HCT116 (cell line): ENCODE results near the gene FANCM. TPM values are rescaled to one million over a fixed set of nuclear protein-coding genes. Genes with fewer than 3 reads are reported as not detected.

Experiments
- ATAC-seq: fragments of 200-7000 bp; cut with Tn5 transposase; 2 replicates; pipeline ENCODE4 v1.9.1; 2020; ENCODE audit warnings: mild to moderate bottlenecking, moderate library complexity
- BruUV-seq: library from RNA; stranded (reverse); fragments of 400-500 nt; replicated peaks from 2 replicates; lab custom pipeline; 2021; lab: Mats Ljungman, UMichigan
- CTCF ChIA-PET: fragments of 300-600 bp; sonication (Branson Sonifier 250); formaldehyde crosslinking; loops from one replicate; lab custom pipeline; 2021; ENCODE audit warnings: antibody characterized with exemption; lab: Charles Lee
- POLR2A ChIA-PET: fragments of 300-600, 350-600 bp; sonication (Branson Sonifier 250); formaldehyde crosslinking; loops from one replicate; lab custom pipeline; 2021; ENCODE audit warnings: antibody characterized with exemption; lab: Charles Lee
- RAD21 ChIA-PET, 2 experiments: fragments of 300-600 bp; sonication (Branson Sonifier 250); formaldehyde crosslinking; loops; one replicate each; lab custom pipeline; 2023; ENCODE audit warnings: low total read pairs in 2 of 2; ENCODE audit not compliant: uncharacterized antibody in 2 of 2, unreplicated experiment in 2 of 2, low non-redundant PET in 1 of 2; lab: Charles Lee
- DNase-seq: peaks from one replicate; pipeline ENCODE4 v3.0.0-alpha.2; 2010; ENCODE audit warnings: low read depth, low spot score
- H2AFZ ChIP-seq: fragments of 200-600 bp; shearing (Covaris generic), sonication (generic); 2 replicates; pipeline ENCODE4 v1.6.1; 2017; ENCODE audit warnings: low read depth, mixed run types, mixed read lengths, antibody characterized with exemption, low read length; ENCODE audit not compliant: poor library complexity, severe bottlenecking
- H3K27ac ChIP-seq: 2 replicates; pipeline ENCODE4 v1.5.1; 2012; ENCODE audit warnings: low read depth, low read length
- H3K27me3 ChIP-seq: fragments of 200-600 bp; sonication (generic); 2 replicates; pipeline ENCODE4 v1.6.1; 2016; ENCODE audit warnings: mixed run types, low read length, mixed read lengths; ENCODE audit not compliant: insufficient read depth
- H3K36me3 ChIP-seq, 2 experiments: fragments of 200-500 bp in 1 of 2; fragments of 200-600 bp in 1 of 2; sonication (Bioruptor generic) in 1 of 2; sonication (generic) in 1 of 2; 2 replicates each; pipeline versions ENCODE4 v1.5.1 to v1.6.1; 2014 to 2016; ENCODE audit warnings: low read length in 2 of 2, inconsistent platforms in 1 of 2, mixed read lengths in 1 of 2, mixed run types in 1 of 2; ENCODE audit not compliant: insufficient read depth in 2 of 2, control insufficient read depth in 1 of 2
- H3K4me1 ChIP-seq, 2 experiments: fragments of 200-600 bp in 1 of 2; sonication (generic) in 1 of 2; 2 replicates each; pipeline versions ENCODE4 v1.5.1 to v1.6.1; 2012 to 2017; ENCODE audit warnings: low read length in 2 of 2, inconsistent platforms in 1 of 2, mild to moderate bottlenecking in 1 of 2, mixed read lengths in 1 of 2, mixed run types in 1 of 2, moderate library complexity in 1 of 2; ENCODE audit not compliant: insufficient read depth in 2 of 2, control insufficient read depth in 1 of 2
- H3K4me2 ChIP-seq: fragments of 200-600 bp; sonication (generic); 2 replicates; pipeline ENCODE4 v1.6.1; 2017; ENCODE audit warnings: mixed run types, low read length, mixed read lengths
- H3K4me3 ChIP-seq, 2 experiments: fragments of 200-600 bp in 1 of 2; sonication (generic) in 1 of 2; replicated peaks in 1 of 2; 2 replicates each; pipeline ENCODE4 v1.5.1; 2011 to 2016; ENCODE audit warnings: low read length in 2 of 2, control low read depth in 1 of 2, low read depth in 1 of 2, mild to moderate bottlenecking in 1 of 2, mixed read lengths in 1 of 2, mixed run types in 1 of 2
- H3K79me2 ChIP-seq: fragments of 200-600 bp; sonication (generic); 2 replicates; pipeline ENCODE4 v1.6.1; 2017; ENCODE audit warnings: mild to moderate bottlenecking, mixed run types, low read length, moderate library complexity, mixed read lengths; ENCODE audit not compliant: insufficient read depth
- H3K9ac ChIP-seq: fragments of 200-600 bp; sonication (generic); 2 replicates; pipeline ENCODE4 v1.6.1; 2016; ENCODE audit warnings: low read length, mixed read lengths
- H3K9me2 ChIP-seq: fragments of 200-600 bp; sonication (generic), shearing (Covaris generic); 2 replicates; pipeline ENCODE4 v1.6.1; 2017; ENCODE audit warnings: mixed run types, mild to moderate bottlenecking, moderate library complexity; ENCODE audit not compliant: insufficient read depth
- H3K9me3 ChIP-seq, 2 experiments: fragments of 200-500 bp in 1 of 2; fragments of 200-600 bp in 1 of 2; sonication (Bioruptor generic) in 1 of 2; sonication (generic) in 1 of 2; 2 replicates each; pipeline ENCODE4 v1.6.1; 2014 to 2017; ENCODE audit warnings: low read length in 2 of 2, mixed read lengths in 2 of 2, inconsistent platforms in 1 of 2, low read depth in 1 of 2, mild to moderate bottlenecking in 1 of 2, mixed run types in 1 of 2, moderate library complexity in 1 of 2; ENCODE audit not compliant: control insufficient read depth in 1 of 2, insufficient read depth in 1 of 2
- H4K20me1 ChIP-seq: fragments of 200-600 bp; sonication (generic), shearing (Covaris generic); 2 replicates; pipeline ENCODE4 v1.6.1; 2017; ENCODE audit warnings: mixed run types, mild to moderate bottlenecking, moderate library complexity; ENCODE audit not compliant: insufficient read depth
- CBX3 ChIP-seq: IDR thresholded peaks from 2 replicates; pipeline ENCODE4 v1.6.1; 2012; ENCODE audit warnings: low read depth
- POLR2AphosphoS5 ChIP-seq: IDR thresholded peaks from 2 replicates; pipeline ENCODE4 v1.6.1; 2011; ENCODE audit warnings: mild to moderate bottlenecking, low read depth, low read length, moderate library complexity
- RAD21 ChIP-seq: IDR thresholded peaks from 2 replicates; pipeline ENCODE4 v1.6.1; 2012; ENCODE audit warnings: low read depth, mild to moderate bottlenecking
- SP1 ChIP-seq: IDR thresholded peaks from 2 replicates; pipeline ENCODE4 v1.6.1; 2012; ENCODE audit warnings: low read depth
- SRF ChIP-seq: IDR thresholded peaks from 2 replicates; pipeline ENCODE4 v1.6.1; 2012; ENCODE audit warnings: low read depth
- YY1 ChIP-seq: IDR thresholded peaks from 2 replicates; pipeline ENCODE4 v1.6.1; 2011; ENCODE audit warnings: low read length, low read depth, moderate library complexity, mild to moderate bottlenecking; ENCODE audit not compliant: insufficient replicate concordance; ENCODE audit errors: extremely low read depth
- ZNF274 ChIP-seq: fragments of 200-500 bp; sonication (Bioruptor generic); IDR thresholded peaks from 2 replicates; pipeline ENCODE4 v1.6.1; 2014; ENCODE audit warnings: mild to moderate bottlenecking, low read depth, low read length, inconsistent platforms
- intact Hi-C: fragments of 100-400 bp; cut with micrococcal nuclease; formaldehyde crosslinking; loops from 2 replicates; pipeline ENCODE4 v1.10.0; 2022
- total RNA-seq: library from RNA; stranded (reverse); gene quantifications from one replicate; pipeline ENCODE4 v1.2.1, GENCODE V29; 2021; ENCODE audit not compliant: unreplicated experiment
- TF ChIP-seq, protein P1 (sequence below): IDR thresholded peaks from 2 replicates; pipeline ENCODE4 v1.6.1; 2012
- TF ChIP-seq, protein P2 (sequence below): IDR thresholded peaks from 2 replicates; pipeline ENCODE4 v1.6.1; 2012; ENCODE audit warnings: low read depth
- TF ChIP-seq, protein P3 (sequence below): IDR thresholded peaks from 2 replicates; pipeline ENCODE4 v1.6.1; 2012

FANCM gene
- total RNA-seq, 1 experiment from 2014 or later, result 10.9 TPM

GRCh38 chr14:45227566-45227965 lies 91.8 kb downstream of the FANCM start:
- ATAC-seq (no peak), DNase-seq (no peak)
- Histone ChIP-seq H3K79me2 (peaks cover 40% of the 10 kb centered on the region), H3K4me2 (no peak overlapping the region), H2AFZ (no peak overlapping the region), H3K4me1 (no peaks in the 10 kb centered on the region), H3K27ac (no peak overlapping the region), H3K9me2 (no peaks in the 10 kb centered on the region), H3K4me3 (no peak overlapping the region), H3K9me3 (no peaks in the 10 kb centered on the region), H3K36me3 (peaks cover 65 to 66% of the 10 kb centered on the region in 2 experiments), H3K9ac (no peak overlapping the region), H3K27me3 (no peaks in the 10 kb centered on the region), H4K20me1 (peaks cover 3% of the 10 kb centered on the region; the same call in 1 of the 2 replicates)
- intact Hi-C loops, result no loop called here
- ChIA-PET CTCF (no interaction called here), RAD21 (no interaction called here), POLR2A (no interaction called here)
- BruUV-seq, result no TSS peak
- no peak for TF ChIP-seq YY1
- TF ChIP-seq POLR2AphosphoS5, result no peak
- TF ChIP-seq SP1, result no peak
- no peak for TF ChIP-seq RAD21
- no peak for TF ChIP-seq SRF
- TF ChIP-seq, protein P1, sequence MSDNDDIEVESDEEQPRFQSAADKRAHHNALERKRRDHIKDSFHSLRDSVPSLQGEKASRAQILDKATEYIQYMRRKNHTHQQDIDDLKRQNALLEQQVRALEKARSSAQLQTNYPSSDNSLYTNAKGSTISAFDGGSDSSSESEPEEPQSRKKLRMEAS, result no peak
- TF ChIP-seq ZNF274, result no peak

- intact Hi-C loops, result no loop called here
- Histone ChIP-seq H3K4me1 (no peaks in the 10 kb centered on the region), H3K4me2 (no peak overlapping the region), H3K9me2 (no peaks in the 10 kb centered on the region), H2AFZ (no peak overlapping the region), H3K4me3 (no peak overlapping the region), H3K36me3 (peaks cover 12 to 20% of the 10 kb centered on the region in 2 experiments), H3K9ac (no peak overlapping the region), H3K79me2 (peaks cover 14% of the 10 kb centered on the region), H4K20me1 (peaks cover 3% of the 10 kb centered on the region; the same call in 1 of the 2 replicates), H3K9me3 (no peaks in the 10 kb centered on the region), H3K27ac (no peak overlapping the region), H3K27me3 (no peaks in the 10 kb centered on the region)
- DNase-seq (no peak), ATAC-seq (no peak)
- BruUV-seq, result no TSS peak
- RAD21 ChIA-PET, result no interaction called here
- CTCF ChIA-PET, result no interaction called here
- POLR2A ChIA-PET, result no interaction called here
- TF ChIP-seq, protein P2, sequence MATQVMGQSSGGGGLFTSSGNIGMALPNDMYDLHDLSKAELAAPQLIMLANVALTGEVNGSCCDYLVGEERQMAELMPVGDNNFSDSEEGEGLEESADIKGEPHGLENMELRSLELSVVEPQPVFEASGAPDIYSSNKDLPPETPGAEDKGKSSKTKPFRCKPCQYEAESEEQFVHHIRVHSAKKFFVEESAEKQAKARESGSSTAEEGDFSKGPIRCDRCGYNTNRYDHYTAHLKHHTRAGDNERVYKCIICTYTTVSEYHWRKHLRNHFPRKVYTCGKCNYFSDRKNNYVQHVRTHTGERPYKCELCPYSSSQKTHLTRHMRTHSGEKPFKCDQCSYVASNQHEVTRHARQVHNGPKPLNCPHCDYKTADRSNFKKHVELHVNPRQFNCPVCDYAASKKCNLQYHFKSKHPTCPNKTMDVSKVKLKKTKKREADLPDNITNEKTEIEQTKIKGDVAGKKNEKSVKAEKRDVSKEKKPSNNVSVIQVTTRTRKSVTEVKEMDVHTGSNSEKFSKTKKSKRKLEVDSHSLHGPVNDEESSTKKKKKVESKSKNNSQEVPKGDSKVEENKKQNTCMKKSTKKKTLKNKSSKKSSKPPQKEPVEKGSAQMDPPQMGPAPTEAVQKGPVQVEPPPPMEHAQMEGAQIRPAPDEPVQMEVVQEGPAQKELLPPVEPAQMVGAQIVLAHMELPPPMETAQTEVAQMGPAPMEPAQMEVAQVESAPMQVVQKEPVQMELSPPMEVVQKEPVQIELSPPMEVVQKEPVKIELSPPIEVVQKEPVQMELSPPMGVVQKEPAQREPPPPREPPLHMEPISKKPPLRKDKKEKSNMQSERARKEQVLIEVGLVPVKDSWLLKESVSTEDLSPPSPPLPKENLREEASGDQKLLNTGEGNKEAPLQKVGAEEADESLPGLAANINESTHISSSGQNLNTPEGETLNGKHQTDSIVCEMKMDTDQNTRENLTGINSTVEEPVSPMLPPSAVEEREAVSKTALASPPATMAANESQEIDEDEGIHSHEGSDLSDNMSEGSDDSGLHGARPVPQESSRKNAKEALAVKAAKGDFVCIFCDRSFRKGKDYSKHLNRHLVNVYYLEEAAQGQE, result no peak
- TF ChIP-seq, protein P3, sequence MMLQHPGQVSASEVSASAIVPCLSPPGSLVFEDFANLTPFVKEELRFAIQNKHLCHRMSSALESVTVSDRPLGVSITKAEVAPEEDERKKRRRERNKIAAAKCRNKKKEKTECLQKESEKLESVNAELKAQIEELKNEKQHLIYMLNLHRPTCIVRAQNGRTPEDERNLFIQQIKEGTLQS, result no peak
- no peak for TF ChIP-seq CBX3
- no peak for TF ChIP-seq POLR2AphosphoS5
Observed at GRCh38 chr14:45238988-45239387, 103.3 kb downstream of the FANCM start.
